CD14-positive monocyte (primary cell): ENCODE results near the gene CTDP1. TPM values are rescaled to one million over a fixed set of nuclear protein-coding genes. Genes with fewer than 3 reads are reported as not detected.

Experiments
- DNase-seq, 3 donors: peaks; one replicate each; pipeline ENCODE4 v3.0.0-alpha.2; 2011 to 2022
- H2AFZ ChIP-seq: 2 replicates; pipeline ENCODE4 v1.6.0; 2012; ENCODE audit warnings: mild to moderate bottlenecking, low read depth, low read length, inconsistent platforms; ENCODE audit not compliant: insufficient read depth, poor library complexity, severe bottlenecking
- H3K27ac ChIP-seq, 2 donors: 1 replicate in 1 of 2; 2 replicates in 1 of 2; pipeline ENCODE4 v1.5.1; 2012 to 2013; ENCODE audit warnings: low read length in 2 of 2, control low read depth in 1 of 2, inconsistent platforms in 1 of 2, low read depth in 1 of 2, mild to moderate bottlenecking in 1 of 2
- H3K27me3 ChIP-seq, 2 donors: one replicate each; pipeline versions ENCODE4 v1.6.0 to v1.6.1; 2011 to 2013; ENCODE audit warnings: low read length in 2 of 2; ENCODE audit not compliant: control insufficient read depth in 2 of 2, insufficient read depth in 2 of 2
- H3K36me3 ChIP-seq, 2 donors: replicated peaks in 1 of 2; 1 replicate in 1 of 2; 2 replicates in 1 of 2; pipeline versions ENCODE4 v1.5.1 to v1.6.1; 2012 to 2013; ENCODE audit warnings: low read length in 2 of 2, control low read depth in 1 of 2, inconsistent platforms in 1 of 2, mild to moderate bottlenecking in 1 of 2; ENCODE audit not compliant: insufficient read depth in 2 of 2, control insufficient read depth in 1 of 2
- H3K4me1 ChIP-seq, 2 donors: 1 replicate in 1 of 2; 2 replicates in 1 of 2; pipeline versions ENCODE4 v1.5.1 to v1.6.1; 2012 to 2013; ENCODE audit warnings: low read length in 2 of 2, control low read depth in 1 of 2, inconsistent platforms in 1 of 2, mild to moderate bottlenecking in 1 of 2, moderate library complexity in 1 of 2; ENCODE audit not compliant: insufficient read depth in 2 of 2, control insufficient read depth in 1 of 2
- H3K4me2 ChIP-seq: replicated peaks from 2 replicates; pipeline ENCODE3; 2012; ENCODE audit warnings: low read length, moderate library complexity, mild to moderate bottlenecking; ENCODE audit not compliant: poor library complexity, severe bottlenecking; ENCODE audit errors: extremely low read depth
- H3K4me3 ChIP-seq, 3 experiments: fragments of 200-600 bp in 1 of 3; sonication (generic) in 1 of 3; replicated peaks in 1 of 3; 1 replicate in 2 of 3; 2 replicates in 1 of 3; pipeline ENCODE4 v1.5.1; 2011 to 2013; ENCODE audit warnings: low read length in 3 of 3, mild to moderate bottlenecking in 3 of 3, control low read depth in 2 of 3, low read depth in 2 of 3, inconsistent platforms in 1 of 3, moderate library complexity in 1 of 3
- H3K79me2 ChIP-seq: 2 replicates; pipeline ENCODE4 v1.6.0; 2012; ENCODE audit warnings: mild to moderate bottlenecking, control low read depth, inconsistent platforms, low read length, moderate library complexity; ENCODE audit not compliant: insufficient read depth
- H3K9ac ChIP-seq: 2 replicates; pipeline ENCODE4 v1.6.0; 2017; ENCODE audit warnings: low read length, mild to moderate bottlenecking; ENCODE audit not compliant: insufficient read depth, poor library complexity, severe bottlenecking
- H3K9me3 ChIP-seq, 2 donors: replicated peaks in 1 of 2; 1 replicate in 1 of 2; 2 replicates in 1 of 2; pipeline versions ENCODE4 v1.5.1 to v1.6.1; 2012 to 2013; ENCODE audit warnings: low read length in 2 of 2, control low read depth in 1 of 2; ENCODE audit not compliant: control insufficient read depth in 1 of 2, insufficient read depth in 1 of 2
- H4K20me1 ChIP-seq: 2 replicates; pipeline ENCODE4 v1.6.0; 2012; ENCODE audit warnings: mild to moderate bottlenecking, low read length, control low read depth, moderate library complexity; ENCODE audit not compliant: insufficient read depth
- H3K27ac Mint-ChIP-seq, 7 donors: one replicate each; pipeline ENCODE4 v1.8.0; 2020; ENCODE audit warnings: mild to moderate bottlenecking in 7 of 7, mixed read lengths in 7 of 7, moderate library complexity in 6 of 7, inconsistent platforms in 2 of 7
- H3K27me3 Mint-ChIP-seq, 3 donors: one replicate each; pipeline ENCODE4 v1.8.0; 2021 to 2022; ENCODE audit warnings: low read depth in 3 of 3, mild to moderate bottlenecking in 3 of 3, mixed read lengths in 3 of 3, moderate library complexity in 3 of 3, inconsistent platforms in 1 of 3
- H3K36me3 Mint-ChIP-seq, 2 donors: one replicate each; pipeline ENCODE4 v1.8.0; 2020; ENCODE audit warnings: mixed read lengths in 2 of 2, inconsistent platforms in 1 of 2, mild to moderate bottlenecking in 1 of 2
- H3K4me1 Mint-ChIP-seq: one replicate; pipeline ENCODE4 v1.8.0; 2020; ENCODE audit warnings: mild to moderate bottlenecking, mixed read lengths
- H3K4me3 Mint-ChIP-seq, 2 donors: one replicate each; pipeline ENCODE4 v1.8.0; 2020; ENCODE audit warnings: mild to moderate bottlenecking in 2 of 2, mixed read lengths in 2 of 2, moderate library complexity in 1 of 2
- H3K9me3 Mint-ChIP-seq, 7 donors: one replicate each; pipeline ENCODE4 v1.8.0; 2020 to 2022; ENCODE audit warnings: mixed read lengths in 7 of 7, mild to moderate bottlenecking in 6 of 7, moderate library complexity in 6 of 7, inconsistent platforms in 2 of 7
- CTCF ChIP-seq: fragments of 200-600 bp; IDR thresholded peaks from one replicate; pipeline ENCODE4 v1.8.0; 2022; ENCODE audit warnings: antibody characterized with exemption, mild to moderate bottlenecking
- WGBS: methylation state at CpG from one replicate; pipeline ENCODE4 v1.1.5; 2013; ENCODE audit warnings: missing lambda C conversion rate; ENCODE audit not compliant: insufficient coverage; 5-methylcytosine and 5-hydroxymethylcytosine counted together
- intact Hi-C, 2 donors: fragments of 100-400 bp; cut with micrococcal nuclease; formaldehyde crosslinking; loops; one replicate each; pipeline versions ENCODE4 v1.15.0 to v1.15.1; 2023
- polyA plus RNA-seq, 3 donors: library from polyadenylated mRNA; depleted of rRNA in 1 of 3; unstranded in 2 of 3; stranded (reverse) in 1 of 3; fragments of 300-500 nt in 2 of 3; fragments of >200 nt in 1 of 3; fragmentation: Illumina TruSeq in 2 of 3; gene quantifications; 1 replicate in 2 of 3; 2 replicates in 1 of 3; pipeline ENCODE4 v1.2.3, GENCODE V29; 2012 to 2021

CTDP1 gene
- polyA plus RNA-seq, 3 donors = 9.1 to 13.9 (median 9.1) TPM

GRCh38 chr18:79684787-79685186, 5.2 kb downstream of the CTDP1 start:
- peaks cover 94% of the 10 kb centered on the region for H4K20me1 ChIP-seq
- H3K4me3 ChIP-seq = no peak overlapping the region
- WGBS = 69% methylated on average over 11 of the region's 13 CpGs
- no peak overlapping the region for H3K27ac ChIP-seq
- no peaks in the 10 kb centered on the region for H3K27me3 ChIP-seq
- Mint-ChIP-seq H3K4me1 (peaks cover 50% of the 10 kb centered on the region), H3K36me3 (peaks cover 17 to 40% of the 10 kb centered on the region in 2 donors), H3K27me3 (peaks cover 0 to 2% (median 0%) of the 10 kb centered on the region in 3 donors), H3K27ac (peak overlapping the region in 2 of 7 donors; percentile 8 to 27), H3K4me3 (no peak overlapping the region), H3K9me3 (peaks cover 0 to 3% (median 0%) of the 10 kb centered on the region in 7 donors)
- H2AFZ ChIP-seq = no peak overlapping the region
- no peak for DNase-seq
- H3K79me2 ChIP-seq = peaks cover 93% of the 10 kb centered on the region
- no peak overlapping the region for H3K4me2 ChIP-seq
- intact Hi-C loops = loop anchor here (5.0 to 10.0 kb wide), 5 partner anchors 110 to 620 kb away; partner anchors contain the start of genes ATP9B (in 1 of the 2), KCNG2 (in 1 of the 2) and RBFA (in 1 of the 2)
- no peak for TF ChIP-seq CTCF
- peaks cover 0 to 4% of the 10 kb centered on the region in 2 donors for H3K9me3 ChIP-seq
- peaks cover 26 to 52% of the 10 kb centered on the region in 2 donors for H3K4me1 ChIP-seq
- H3K36me3 ChIP-seq = peaks cover 0 to 5% of the 10 kb centered on the region in 2 donors
- H3K9ac ChIP-seq = no peak overlapping the region

GRCh38 chr18:79685281-79685680, 5.7 kb downstream of the CTDP1 start:
- DNase-seq = no peak
- H3K4me1 Mint-ChIP-seq = peaks cover 50% of the 10 kb centered on the region
- no peaks in the 10 kb centered on the region for H3K27me3 ChIP-seq

More at GRCh38 chr18:79685281-79685680, 5.7 kb downstream of the CTDP1 start:
- H2AFZ ChIP-seq = no peak overlapping the region
- H3K9me3 ChIP-seq = peaks cover 0 to 4% of the 10 kb centered on the region in 2 donors
- no peak for TF ChIP-seq CTCF
- peaks cover 0 to 5% of the 10 kb centered on the region in 2 donors for H3K36me3 ChIP-seq
- intact Hi-C loops = loop anchor here in 1 of 2 donors (5.0 to 10.0 kb wide), 3 partner anchors 110 to 620 kb away; partner anchors contain the start of genes ATP9B and KCNG2
- peaks cover 26 to 52% of the 10 kb centered on the region in 2 donors for H3K4me1 ChIP-seq
- 65% methylated on average over 6 of the region's 8 CpGs for WGBS
- Mint-ChIP-seq H3K4me3 (no peak overlapping the region), H3K9me3 (peaks cover 0 to 3% (median 0%) of the 10 kb centered on the region in 7 donors), H3K36me3 (peaks cover 17 to 42% of the 10 kb centered on the region in 2 donors), H3K27ac (peak overlapping the region in 1 of 7 donors; percentile 82), H3K27me3 (peaks cover 0 to 2% (median 0%) of the 10 kb centered on the region in 3 donors)
- no peak overlapping the region for H3K9ac ChIP-seq
- H3K27ac ChIP-seq = no peak overlapping the region
- H3K4me2 ChIP-seq = no peak overlapping the region
- peaks cover 99% of the 10 kb centered on the region for H4K20me1 ChIP-seq
- H3K4me3 ChIP-seq = no peak overlapping the region
- H3K79me2 ChIP-seq = peaks cover 93% of the 10 kb centered on the region
